GM12873 (cell line): ENCODE data around the gene OTOG.

Experiments used
- TF ChIP-seq, protein P1 (sequence below): IDR thresholded peaks from 2 replicates; pipeline ENCODE4 v1.5.1; 2012; ENCODE audit warnings: low read depth, mild to moderate bottlenecking, moderate library complexity, low read length, control low read depth; ENCODE audit not compliant: insufficient read depth; ENCODE audit errors: missing control alignments

The OTOG gene

DNA sequence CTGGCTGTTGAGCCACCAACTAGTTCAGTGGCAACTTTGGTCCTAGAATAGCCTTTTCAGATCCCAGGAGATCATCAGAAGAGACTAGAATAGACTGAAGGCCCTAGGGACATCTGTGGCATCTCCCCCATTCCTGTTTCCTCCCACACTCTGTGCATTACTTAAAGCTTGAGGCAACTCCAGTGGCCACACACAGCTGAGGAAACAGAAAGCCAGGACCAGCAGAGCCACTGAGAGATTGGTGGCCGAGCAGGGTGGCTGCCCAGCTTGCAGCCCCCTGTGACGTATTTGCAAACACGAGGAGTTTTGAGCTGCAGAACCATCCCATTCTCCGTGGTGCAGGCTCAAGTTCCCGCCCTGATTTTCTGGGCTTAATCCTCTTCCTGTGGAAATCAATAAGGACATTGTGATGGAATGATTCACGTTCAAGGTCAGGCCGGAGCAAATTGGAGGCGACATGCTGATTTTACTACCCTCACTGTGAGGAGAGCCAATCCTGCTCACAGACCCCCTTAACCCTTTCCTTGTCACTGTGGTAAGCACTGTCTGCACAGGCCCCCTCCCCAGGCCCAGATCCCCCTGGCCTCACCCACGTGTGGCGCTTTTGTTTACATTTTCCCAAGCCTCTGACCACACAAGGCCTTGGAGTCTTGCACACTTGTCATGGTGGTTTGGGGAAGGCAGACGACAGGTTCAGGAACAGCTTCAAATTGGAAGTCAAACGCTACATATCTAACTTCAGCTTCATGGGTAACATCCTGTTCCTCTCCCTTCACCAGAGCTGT, 103.3 kb downstream of the OTOG start:
- TF ChIP-seq, protein P1, sequence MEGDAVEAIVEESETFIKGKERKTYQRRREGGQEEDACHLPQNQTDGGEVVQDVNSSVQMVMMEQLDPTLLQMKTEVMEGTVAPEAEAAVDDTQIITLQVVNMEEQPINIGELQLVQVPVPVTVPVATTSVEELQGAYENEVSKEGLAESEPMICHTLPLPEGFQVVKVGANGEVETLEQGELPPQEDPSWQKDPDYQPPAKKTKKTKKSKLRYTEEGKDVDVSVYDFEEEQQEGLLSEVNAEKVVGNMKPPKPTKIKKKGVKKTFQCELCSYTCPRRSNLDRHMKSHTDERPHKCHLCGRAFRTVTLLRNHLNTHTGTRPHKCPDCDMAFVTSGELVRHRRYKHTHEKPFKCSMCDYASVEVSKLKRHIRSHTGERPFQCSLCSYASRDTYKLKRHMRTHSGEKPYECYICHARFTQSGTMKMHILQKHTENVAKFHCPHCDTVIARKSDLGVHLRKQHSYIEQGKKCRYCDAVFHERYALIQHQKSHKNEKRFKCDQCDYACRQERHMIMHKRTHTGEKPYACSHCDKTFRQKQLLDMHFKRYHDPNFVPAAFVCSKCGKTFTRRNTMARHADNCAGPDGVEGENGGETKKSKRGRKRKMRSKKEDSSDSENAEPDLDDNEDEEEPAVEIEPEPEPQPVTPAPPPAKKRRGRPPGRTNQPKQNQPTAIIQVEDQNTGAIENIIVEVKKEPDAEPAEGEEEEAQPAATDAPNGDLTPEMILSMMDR, result no peak

DNA sequence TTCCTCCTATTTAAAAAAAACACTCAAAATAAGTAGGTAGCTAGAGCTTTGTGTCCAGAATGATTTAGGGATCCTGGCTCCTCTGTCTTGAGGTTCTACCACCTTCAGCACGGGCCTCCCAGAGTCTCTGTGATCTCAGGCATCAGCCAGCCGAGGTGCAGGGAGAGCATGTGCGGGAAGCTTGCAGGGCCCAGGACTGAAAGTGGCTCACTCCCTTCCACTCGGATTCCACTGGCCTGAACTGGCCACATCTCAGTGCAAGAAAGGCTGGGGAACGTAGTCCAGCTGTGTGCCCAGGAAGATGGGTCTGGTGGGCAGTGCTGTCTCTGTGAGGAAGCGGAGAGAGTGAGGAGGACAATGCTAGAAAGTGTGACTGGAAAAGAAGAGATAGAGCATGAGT, 104.0 kb downstream of the OTOG start:
- TF ChIP-seq, protein P1, result no peak

DNA sequence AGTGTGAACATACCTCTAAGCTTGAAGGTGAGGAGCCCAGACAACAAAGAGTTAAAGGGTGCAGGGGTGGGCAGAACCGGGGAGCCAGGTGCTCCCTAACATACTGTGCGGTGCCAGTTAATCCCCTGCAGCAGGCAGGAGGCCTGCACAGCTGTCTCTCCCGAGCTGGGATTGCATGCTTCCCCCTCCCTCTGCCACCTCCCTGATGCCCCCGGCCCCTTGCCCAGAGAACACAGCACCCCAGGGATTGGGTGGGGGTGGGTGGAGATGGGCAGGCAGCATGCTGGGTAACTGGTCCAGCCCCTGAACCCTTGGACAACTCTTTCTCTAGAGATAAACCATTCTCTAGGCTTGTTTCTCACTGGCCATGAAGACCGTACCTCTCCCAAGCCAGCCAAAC, 104.6 kb downstream of the OTOG start:
- TF ChIP-seq, protein P1, result no peak

GRCh38 chr11:17652556-17652955, 105.5 kb downstream of the OTOG start:
- TF ChIP-seq, protein P1, result no peak

DNA sequence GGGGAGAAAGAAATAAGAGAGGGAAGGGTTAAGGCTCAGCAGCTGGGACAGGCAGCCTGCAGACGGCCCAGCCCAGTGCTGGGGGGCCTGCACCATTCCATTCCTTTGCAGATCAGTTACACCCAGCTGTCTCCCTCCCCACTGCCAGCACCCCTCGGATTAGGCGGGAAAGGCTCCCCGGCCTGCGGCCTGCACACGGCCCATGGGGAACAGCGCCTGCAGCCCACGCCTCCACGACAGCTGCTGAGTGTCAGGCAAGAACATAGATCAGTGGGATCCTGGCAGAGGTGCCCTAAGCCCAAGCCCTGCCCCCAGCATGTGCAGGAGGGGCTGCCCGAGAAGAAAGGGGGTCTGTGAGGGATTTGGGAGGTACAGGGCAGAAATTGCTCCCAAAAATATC, 106.6 kb downstream of the OTOG start:
- TF ChIP-seq, protein P1, result no peak

GRCh38 chr11:17655682-17656081, 108.6 kb downstream of the OTOG start:
- TF ChIP-seq, protein P1, result no peak

DNA sequence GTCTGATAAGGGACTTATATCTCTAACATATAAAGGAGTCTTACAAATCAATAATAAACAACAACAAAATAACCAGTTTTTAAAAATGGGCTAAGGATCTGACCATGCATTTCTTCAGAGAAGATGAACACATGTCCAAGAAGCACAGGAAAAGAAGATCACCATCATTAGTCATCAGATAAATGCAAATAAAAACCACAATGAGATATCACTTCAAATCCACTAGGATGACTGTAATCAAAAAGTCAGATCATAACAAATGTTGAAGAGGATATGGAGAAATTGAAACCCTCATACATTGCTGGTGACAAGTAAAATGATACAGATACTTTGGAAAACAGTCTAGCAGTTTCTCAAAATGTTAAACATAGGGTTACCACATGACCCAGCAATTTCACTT, 111.2 kb downstream of the OTOG start:
- TF ChIP-seq, protein P1, result no peak
